Stomach (tissue), 4 donors: ENCODE data around the gene FBRSL1.

Experiments used
- EP300 ChIP-seq: sonication (generic); formaldehyde crosslinking; IDR thresholded peaks from one replicate; pipeline ENCODE4 v1.6.1; 2017; ENCODE audit warnings: antibody characterized with exemption
- TF ChIP-seq, protein P1 (sequence below), 7 experiments: fragments of 450-650 bp in 4 of 7; fragments of 200-600 bp in 3 of 7; sonication (generic) in 3 of 7; IDR thresholded peaks; one replicate each; pipeline ENCODE4 v1.5.1; 2016 to 2019; ENCODE audit warnings: antibody characterized with exemption in 7 of 7, control low read depth in 2 of 7, mild to moderate bottlenecking in 1 of 7

DNA sequence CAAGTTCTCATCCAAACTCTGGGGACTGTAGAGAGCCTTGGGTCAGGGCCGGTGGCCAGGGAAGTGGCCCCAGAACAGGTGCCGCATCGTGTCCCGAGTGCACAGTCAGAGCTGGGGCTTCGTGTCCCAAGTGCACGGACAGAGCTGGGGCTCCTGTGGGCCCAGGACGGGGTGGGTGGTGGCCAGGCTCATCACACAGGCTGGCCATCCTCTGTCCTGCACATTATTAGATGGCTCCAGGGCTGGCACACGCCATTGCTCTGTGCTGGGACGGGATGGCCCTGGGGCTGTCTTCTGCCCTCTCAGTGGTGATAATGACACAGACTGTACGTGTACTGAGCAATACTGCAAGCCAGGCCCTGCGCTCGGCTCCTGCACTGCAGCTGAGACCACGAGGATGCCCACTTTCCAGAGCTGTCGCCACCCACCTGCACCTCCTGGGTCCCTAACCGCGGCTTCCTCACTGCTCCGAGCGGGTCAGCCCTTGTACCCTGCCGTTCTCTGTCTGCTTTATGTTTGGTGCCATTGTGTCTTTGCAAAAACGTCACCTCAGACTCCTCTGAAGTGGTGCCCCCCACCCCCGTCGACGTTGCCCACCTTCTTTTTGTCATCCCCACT, 1.9 kb downstream of the FBRSL1 start:
- TF ChIP-seq, protein P1, sequence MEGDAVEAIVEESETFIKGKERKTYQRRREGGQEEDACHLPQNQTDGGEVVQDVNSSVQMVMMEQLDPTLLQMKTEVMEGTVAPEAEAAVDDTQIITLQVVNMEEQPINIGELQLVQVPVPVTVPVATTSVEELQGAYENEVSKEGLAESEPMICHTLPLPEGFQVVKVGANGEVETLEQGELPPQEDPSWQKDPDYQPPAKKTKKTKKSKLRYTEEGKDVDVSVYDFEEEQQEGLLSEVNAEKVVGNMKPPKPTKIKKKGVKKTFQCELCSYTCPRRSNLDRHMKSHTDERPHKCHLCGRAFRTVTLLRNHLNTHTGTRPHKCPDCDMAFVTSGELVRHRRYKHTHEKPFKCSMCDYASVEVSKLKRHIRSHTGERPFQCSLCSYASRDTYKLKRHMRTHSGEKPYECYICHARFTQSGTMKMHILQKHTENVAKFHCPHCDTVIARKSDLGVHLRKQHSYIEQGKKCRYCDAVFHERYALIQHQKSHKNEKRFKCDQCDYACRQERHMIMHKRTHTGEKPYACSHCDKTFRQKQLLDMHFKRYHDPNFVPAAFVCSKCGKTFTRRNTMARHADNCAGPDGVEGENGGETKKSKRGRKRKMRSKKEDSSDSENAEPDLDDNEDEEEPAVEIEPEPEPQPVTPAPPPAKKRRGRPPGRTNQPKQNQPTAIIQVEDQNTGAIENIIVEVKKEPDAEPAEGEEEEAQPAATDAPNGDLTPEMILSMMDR (IDR thresholded peaks at IDR 0.05), result no peak
- TF ChIP-seq EP300, result no peak
